H9 (cell line): ENCODE measurements around the gene COPS9. TPM values are rescaled to one million over a fixed set of nuclear protein-coding genes. Genes with fewer than 3 reads are reported as not detected.

Experiments used
- DNase-seq: peaks from one replicate; pipeline ENCODE4 v3.0.0-alpha.2; 2017
- H2AFZ ChIP-seq: one replicate; pipeline ENCODE4 v1.6.1; 2013; ENCODE audit warnings: mild to moderate bottlenecking, low read length, control low read depth, moderate library complexity
- H2AK5ac ChIP-seq: 2 replicates; pipeline ENCODE4 v1.6.1; 2013; ENCODE audit warnings: low read length, control low read depth, mixed read lengths; ENCODE audit not compliant: insufficient read length
- H2BK120ac ChIP-seq: one replicate; pipeline ENCODE4 v1.6.1; 2013; ENCODE audit warnings: low read depth, mild to moderate bottlenecking, low read length, control low read depth, inconsistent platforms; ENCODE audit not compliant: poor library complexity, severe bottlenecking
- H2BK12ac ChIP-seq: 2 replicates; pipeline ENCODE4 v1.6.1; 2013; ENCODE audit warnings: low read length, control low read depth, mixed read lengths, low read depth; ENCODE audit not compliant: insufficient read length
- H2BK15ac ChIP-seq: 2 replicates; pipeline ENCODE4 v1.6.1; 2013; ENCODE audit warnings: low read depth, low read length, control low read depth
- H2BK20ac ChIP-seq: one replicate; pipeline ENCODE4 v1.6.1; 2013; ENCODE audit warnings: low read depth, mild to moderate bottlenecking, low read length, control low read depth, inconsistent platforms; ENCODE audit not compliant: poor library complexity, severe bottlenecking
- H2BK5ac ChIP-seq: 2 replicates; pipeline ENCODE4 v1.6.1; 2013; ENCODE audit warnings: low read length, control low read depth, mixed read lengths; ENCODE audit not compliant: insufficient read length
- H3K14ac ChIP-seq: 2 replicates; pipeline ENCODE4 v1.6.1; 2013; ENCODE audit warnings: low read length, control low read depth; ENCODE audit not compliant: insufficient read depth
- H3K18ac ChIP-seq: 2 replicates; pipeline ENCODE4 v1.6.1; 2013; ENCODE audit warnings: low read depth, mild to moderate bottlenecking, mixed read lengths, low read length, control low read depth; ENCODE audit not compliant: insufficient read length
- H3K23ac ChIP-seq: 2 replicates; pipeline ENCODE4 v1.6.1; 2013; ENCODE audit warnings: low read length, control low read depth, mixed read lengths, low read depth; ENCODE audit not compliant: insufficient read length
- H3K23me2 ChIP-seq: 2 replicates; pipeline ENCODE4 v1.6.1; 2013; ENCODE audit warnings: low read depth, mild to moderate bottlenecking, mixed read lengths, low read length, control low read depth; ENCODE audit not compliant: insufficient read length, poor library complexity, severe bottlenecking
- H3K27ac ChIP-seq: 2 replicates; pipeline ENCODE4 v1.5.1; 2013; ENCODE audit warnings: low read length, control low read depth, mixed read lengths, low read depth; ENCODE audit not compliant: insufficient read length
- H3K27me3 ChIP-seq: 2 replicates; pipeline ENCODE4 v1.6.1; 2013; ENCODE audit warnings: low read length, control low read depth, inconsistent platforms; ENCODE audit not compliant: insufficient read depth
- H3K4ac ChIP-seq: 2 replicates; pipeline ENCODE4 v1.6.1; 2013; ENCODE audit warnings: low read depth, mild to moderate bottlenecking, control low read depth, inconsistent platforms, low read length, moderate library complexity
- H3K4me1 ChIP-seq: 2 replicates; pipeline ENCODE4 v1.6.1; 2013; ENCODE audit warnings: low read length, control low read depth, inconsistent platforms; ENCODE audit not compliant: insufficient read depth
- H3K4me2 ChIP-seq: 2 replicates; pipeline ENCODE4 v1.6.1; 2013; ENCODE audit warnings: low read length, control low read depth, mixed read lengths; ENCODE audit not compliant: insufficient read length, insufficient read depth
- H3K56ac ChIP-seq: 2 replicates; pipeline ENCODE4 v1.6.1; 2013; ENCODE audit warnings: low read depth, mild to moderate bottlenecking, mixed read lengths, low read length, control low read depth; ENCODE audit not compliant: insufficient read length
- H3K79me1 ChIP-seq: 2 replicates; pipeline ENCODE4 v1.6.1; 2013; ENCODE audit warnings: low read depth, mild to moderate bottlenecking, moderate library complexity, low read length, control low read depth, inconsistent platforms; ENCODE audit not compliant: insufficient read depth, poor library complexity, severe bottlenecking
- H3K79me2 ChIP-seq: 2 replicates; pipeline ENCODE4 v1.6.1; 2013; ENCODE audit warnings: low read length, control low read depth, inconsistent platforms; ENCODE audit not compliant: insufficient read depth
- H3K9ac ChIP-seq: 2 replicates; pipeline ENCODE4 v1.6.1; 2013; ENCODE audit warnings: low read length, control low read depth, mixed read lengths; ENCODE audit not compliant: insufficient read length; ENCODE audit errors: extremely low read depth
- H3K9me3 ChIP-seq: one replicate; pipeline ENCODE4 v1.6.1; 2013; ENCODE audit warnings: low read depth, low read length, inconsistent platforms; ENCODE audit not compliant: control insufficient read depth
- H3T11ph ChIP-seq: one replicate; pipeline ENCODE4 v1.6.1; 2013; ENCODE audit warnings: mild to moderate bottlenecking, low read length, control low read depth, inconsistent platforms
- H4K20me1 ChIP-seq: one replicate; pipeline ENCODE4 v1.6.1; 2013; ENCODE audit not compliant: control insufficient read depth, insufficient read length, insufficient read depth
- H4K5ac ChIP-seq: 2 replicates; pipeline ENCODE4 v1.6.1; 2013; ENCODE audit warnings: low read depth, mild to moderate bottlenecking, mixed read lengths, low read length, control low read depth; ENCODE audit not compliant: insufficient read length
- H4K8ac ChIP-seq: replicated peaks from 2 replicates; pipeline ENCODE4 v1.6.1; 2013; ENCODE audit warnings: low read length, control low read depth, mixed read lengths, low read depth; ENCODE audit not compliant: insufficient read length
- H4K91ac ChIP-seq: 2 replicates; pipeline ENCODE4 v1.6.1; 2013; ENCODE audit warnings: low read depth, mild to moderate bottlenecking, moderate library complexity, mixed read lengths, low read length, control low read depth; ENCODE audit not compliant: insufficient read length
- H3K27ac Mint-ChIP-seq, 3 experiments: 2 replicates in 2 of 3; 3 replicates in 1 of 3; pipeline ENCODE4 v1.8.0; 2020 to 2021; ENCODE audit warnings: mixed read lengths in 3 of 3, mild to moderate bottlenecking in 1 of 3, moderate library complexity in 1 of 3
- H3K27me3 Mint-ChIP-seq: 2 replicates; pipeline ENCODE4 v1.8.0; 2021; ENCODE audit warnings: low read depth, mild to moderate bottlenecking, moderate library complexity, mixed read lengths
- H3K36me3 Mint-ChIP-seq, 3 experiments: 2 replicates in 2 of 3; 3 replicates in 1 of 3; pipeline ENCODE4 v1.8.0; 2020 to 2021; ENCODE audit warnings: low read depth in 3 of 3, mixed read lengths in 3 of 3; ENCODE audit not compliant: insufficient read depth in 1 of 3
- H3K4me1 Mint-ChIP-seq, 2 experiments: 2 replicates each; pipeline ENCODE4 v1.8.0; 2020; ENCODE audit warnings: mixed read lengths in 2 of 2
- H3K4me3 Mint-ChIP-seq, 2 experiments: 2 replicates in 1 of 2; 3 replicates in 1 of 2; pipeline ENCODE4 v1.8.0; 2020 to 2021; ENCODE audit warnings: mild to moderate bottlenecking in 2 of 2, mixed read lengths in 2 of 2, moderate library complexity in 1 of 2
- H3K9me3 Mint-ChIP-seq, 2 experiments: 2 replicates in 1 of 2; 3 replicates in 1 of 2; pipeline ENCODE4 v1.8.0; 2020; ENCODE audit warnings: mild to moderate bottlenecking in 2 of 2, mixed read lengths in 2 of 2, moderate library complexity in 1 of 2
- WGBS: extraction: QIAGEN DNeasy Blood & Tissue Kit; methylation state at CpG from one replicate; pipeline ENCODE4 v1.1.7; 2013; ENCODE audit warnings: missing lambda C conversion rate, low lambda C conversion rate, mixed read lengths; ENCODE audit not compliant: insufficient read length; ENCODE audit errors: extremely low coverage; 5-methylcytosine and 5-hydroxymethylcytosine counted together
- total RNA-seq: library from RNA; stranded (reverse); gene quantifications from 2 replicates; pipeline ENCODE4 v1.2.1, GENCODE V29; 2021
- TF ChIP-seq, protein P1 (sequence below): fragments of 200-600 bp; sonication (generic); conservative IDR thresholded peaks from 3 replicates; pipeline ENCODE4 v1.8.0; 2021; ENCODE audit warnings: antibody characterized with exemption, mild to moderate bottlenecking

Gene COPS9
- total RNA-seq, 1 experiment from 2014 or later: 142 TPM

DNA sequence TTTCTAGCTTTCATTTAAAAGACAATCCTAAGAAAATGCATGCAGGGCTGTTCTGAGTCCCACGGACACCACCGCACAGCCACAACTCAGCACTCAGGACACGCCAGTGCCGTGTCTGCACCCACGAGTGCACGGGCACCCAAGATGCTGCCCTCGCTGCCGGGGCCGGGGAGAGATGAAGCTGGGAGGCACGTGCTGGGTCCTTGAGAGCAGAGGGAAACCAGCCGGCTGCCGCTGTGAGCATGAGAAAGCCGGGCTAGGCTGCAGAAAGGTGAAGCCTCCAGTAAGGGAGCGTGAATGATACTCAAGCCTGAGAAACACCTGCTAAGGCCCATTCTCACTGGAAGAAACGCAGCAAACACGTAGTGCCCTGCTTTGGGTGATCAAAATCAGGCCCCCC lies 4.8 kb downstream of the COPS9 start:
- Histone ChIP-seq H3K14ac (no peak overlapping the region), H2AK5ac (no peak overlapping the region), H3K23me2 (peaks cover under 1% of the 10 kb centered on the region), H3K56ac (no peak overlapping the region), H2BK12ac (no peak overlapping the region), H3K9me3 (no peaks in the 10 kb centered on the region), H3K18ac (no peak overlapping the region), H3K79me1 (no peaks in the 10 kb centered on the region), H2BK5ac (no peak overlapping the region), H3T11ph (no peak overlapping the region), H3K4ac (no peak overlapping the region), H2BK20ac (no peak overlapping the region), H3K23ac (no peak overlapping the region), H2BK15ac (no peak overlapping the region), H4K91ac (no peak overlapping the region), H3K27ac (no peak overlapping the region), H4K5ac (no peak overlapping the region), H3K27me3 (no peaks in the 10 kb centered on the region), H3K4me1 (no peaks in the 10 kb centered on the region; the same call in 1 of the 2 replicates), H4K8ac (no peak overlapping the region), H3K79me2 (peaks cover 13% of the 10 kb centered on the region; the same call in 1 of the 2 replicates), H2BK120ac (no peak overlapping the region), H3K4me2 (no peak overlapping the region), H4K20me1 (no peaks in the 10 kb centered on the region), H2AFZ (no peak overlapping the region), H3K9ac (no peak overlapping the region)
- H3K27me3 Mint-ChIP-seq: peaks cover under 1% of the 10 kb centered on the region
- H3K9me3 Mint-ChIP-seq: no peaks in the 10 kb centered on the region
- no peak overlapping the region for H3K27ac Mint-ChIP-seq
- H3K36me3 Mint-ChIP-seq: peaks cover 41 to 70% (median 67%) of the 10 kb centered on the region in 3 experiments
- H3K4me1 Mint-ChIP-seq: peaks cover 11 to 12% of the 10 kb centered on the region in 2 experiments
- H3K4me3 Mint-ChIP-seq: no peak overlapping the region
- no CpG with 5 or more reads among the region's 16 CpGs for WGBS
- TF ChIP-seq, protein P1, sequence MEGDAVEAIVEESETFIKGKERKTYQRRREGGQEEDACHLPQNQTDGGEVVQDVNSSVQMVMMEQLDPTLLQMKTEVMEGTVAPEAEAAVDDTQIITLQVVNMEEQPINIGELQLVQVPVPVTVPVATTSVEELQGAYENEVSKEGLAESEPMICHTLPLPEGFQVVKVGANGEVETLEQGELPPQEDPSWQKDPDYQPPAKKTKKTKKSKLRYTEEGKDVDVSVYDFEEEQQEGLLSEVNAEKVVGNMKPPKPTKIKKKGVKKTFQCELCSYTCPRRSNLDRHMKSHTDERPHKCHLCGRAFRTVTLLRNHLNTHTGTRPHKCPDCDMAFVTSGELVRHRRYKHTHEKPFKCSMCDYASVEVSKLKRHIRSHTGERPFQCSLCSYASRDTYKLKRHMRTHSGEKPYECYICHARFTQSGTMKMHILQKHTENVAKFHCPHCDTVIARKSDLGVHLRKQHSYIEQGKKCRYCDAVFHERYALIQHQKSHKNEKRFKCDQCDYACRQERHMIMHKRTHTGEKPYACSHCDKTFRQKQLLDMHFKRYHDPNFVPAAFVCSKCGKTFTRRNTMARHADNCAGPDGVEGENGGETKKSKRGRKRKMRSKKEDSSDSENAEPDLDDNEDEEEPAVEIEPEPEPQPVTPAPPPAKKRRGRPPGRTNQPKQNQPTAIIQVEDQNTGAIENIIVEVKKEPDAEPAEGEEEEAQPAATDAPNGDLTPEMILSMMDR: no peak
- no peak for DNase-seq
